H7 (cell line): ENCODE measurements around the gene RNF222. TPM values are rescaled to one million over a fixed set of nuclear protein-coding genes. Genes with fewer than 3 reads are reported as not detected.
"Not testable (repeated sequence)": the region's sequence is repeated elsewhere in the genome, so short reads cannot be mapped to it uniquely, and the experiment has no call there.

Experiments used
- DNase-seq: peaks from one replicate; pipeline ENCODE4 v3.0.0; 2012
- H3K27me3 ChIP-seq: 2 replicates; pipeline ENCODE4 v1.6.0; 2011; ENCODE audit warnings: mild to moderate bottlenecking, low read length; ENCODE audit not compliant: control insufficient read depth, insufficient read depth
- H3K36me3 ChIP-seq: replicated peaks from 2 replicates; pipeline ENCODE4 v1.5.1; 2011; ENCODE audit warnings: low read length; ENCODE audit not compliant: control insufficient read depth, insufficient read depth
- H3K4me3 ChIP-seq: 2 replicates; pipeline ENCODE4 v1.5.1; 2011; ENCODE audit warnings: low read depth, mild to moderate bottlenecking, control low read depth, low read length, moderate library complexity; ENCODE audit not compliant: insufficient read depth
- total RNA-seq: library from RNA; depleted of rRNA; stranded (reverse); fragments of >200 nt; shearing (Covaris generic); gene quantifications from 2 replicates; pipeline ENCODE4 v1.2.3, GENCODE V29; 2014; rRNA removed

The RNF222 gene
- total RNA-seq, 1 experiment from 2014 or later: not detected

DNA sequence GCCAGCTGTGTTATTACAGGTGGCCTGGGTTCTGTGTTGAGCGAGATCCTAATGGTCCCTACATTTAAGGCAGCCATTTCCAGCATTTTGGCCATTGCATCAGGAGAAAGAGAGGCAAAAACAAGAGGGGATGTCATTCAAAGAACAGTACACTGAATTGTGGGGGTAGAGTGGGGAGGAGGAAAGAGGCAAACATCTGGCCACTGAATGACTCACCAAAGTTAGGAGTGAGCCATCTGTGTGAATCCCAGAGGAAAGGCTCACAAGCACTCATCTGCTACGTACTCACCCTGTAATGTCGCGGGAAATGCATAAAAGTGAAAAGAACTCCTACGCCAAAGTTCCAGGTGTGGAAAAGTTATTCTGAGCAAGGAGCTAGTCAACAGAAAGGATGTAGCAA is 37.9 kb downstream of the RNF222 start:
- no peak for DNase-seq
- no peak overlapping the region for H3K4me3 ChIP-seq
- H3K36me3 ChIP-seq: no peaks in the 10 kb centered on the region
- no peaks in the 10 kb centered on the region for H3K27me3 ChIP-seq

DNA sequence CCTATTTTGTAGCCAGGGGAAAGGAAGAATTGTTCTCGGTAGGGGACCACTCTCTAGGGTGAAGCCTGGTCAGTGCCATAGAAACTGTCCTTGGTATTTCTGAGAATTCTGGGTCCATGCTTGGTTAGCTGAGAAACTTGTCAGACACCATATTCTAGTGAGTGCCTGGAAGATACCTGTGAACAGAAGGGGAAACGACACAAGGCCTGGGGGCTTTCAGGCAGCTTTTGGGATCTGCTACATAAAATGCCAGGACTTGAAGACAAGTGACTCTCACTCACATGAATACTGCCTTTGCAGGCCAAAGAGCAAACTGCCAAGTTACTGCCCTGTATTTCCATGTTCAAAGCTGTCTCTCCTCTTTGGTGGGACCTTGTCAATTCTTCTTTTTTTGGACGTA is 39.7 kb downstream of the RNF222 start:
- DNase-seq: no peak
- no peaks in the 10 kb centered on the region for H3K36me3 ChIP-seq
- H3K4me3 ChIP-seq: no peak overlapping the region
- no peaks in the 10 kb centered on the region for H3K27me3 ChIP-seq

DNA sequence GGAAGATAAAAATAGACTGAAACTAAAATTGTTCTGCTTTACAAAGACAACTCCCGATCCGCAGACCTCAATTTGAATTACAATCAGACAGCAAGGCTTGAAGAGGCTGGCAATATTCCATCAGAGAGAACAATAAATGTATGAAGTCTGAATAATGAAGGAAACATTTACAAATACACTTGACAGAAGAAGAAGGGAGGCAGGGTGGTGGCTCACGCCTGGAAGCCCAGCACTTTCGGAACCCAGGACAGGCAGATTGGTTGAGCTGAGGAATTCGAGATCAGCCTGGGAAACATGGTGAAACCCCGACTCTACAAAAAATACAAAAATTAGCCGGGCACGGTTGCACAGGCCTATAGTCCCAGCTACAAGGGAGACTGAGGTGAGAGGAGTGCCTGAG is 43.4 kb downstream of the RNF222 start:
- Histone ChIP-seq H3K36me3 (no peaks in the 10 kb centered on the region), H3K27me3 (no peaks in the 10 kb centered on the region), H3K4me3 (no peak overlapping the region)
- DNase-seq: no peak

DNA sequence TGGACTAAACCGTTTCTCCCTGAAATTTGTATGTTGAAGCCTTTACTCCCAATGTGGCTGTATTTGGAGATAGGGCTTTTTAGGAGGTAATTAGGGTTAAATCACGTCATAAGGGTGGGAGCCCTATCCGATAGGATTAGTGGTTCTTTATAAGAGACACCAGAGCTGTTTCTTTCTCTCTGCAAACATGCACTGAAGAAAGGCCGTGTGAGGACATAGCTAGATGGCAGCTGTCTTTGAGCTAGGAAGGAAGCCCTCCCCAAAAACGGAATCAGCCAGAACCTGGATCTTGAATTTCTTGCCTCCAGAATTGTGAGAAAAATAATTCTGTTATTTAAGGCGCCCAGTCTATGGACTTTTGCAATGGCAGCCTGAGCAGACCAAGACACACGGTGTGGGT is 43.9 kb downstream of the RNF222 start:
- no peak for DNase-seq
- no peaks in the 10 kb centered on the region for H3K36me3 ChIP-seq
- H3K4me3 ChIP-seq: no peak overlapping the region
- no peaks in the 10 kb centered on the region for H3K27me3 ChIP-seq

DNA sequence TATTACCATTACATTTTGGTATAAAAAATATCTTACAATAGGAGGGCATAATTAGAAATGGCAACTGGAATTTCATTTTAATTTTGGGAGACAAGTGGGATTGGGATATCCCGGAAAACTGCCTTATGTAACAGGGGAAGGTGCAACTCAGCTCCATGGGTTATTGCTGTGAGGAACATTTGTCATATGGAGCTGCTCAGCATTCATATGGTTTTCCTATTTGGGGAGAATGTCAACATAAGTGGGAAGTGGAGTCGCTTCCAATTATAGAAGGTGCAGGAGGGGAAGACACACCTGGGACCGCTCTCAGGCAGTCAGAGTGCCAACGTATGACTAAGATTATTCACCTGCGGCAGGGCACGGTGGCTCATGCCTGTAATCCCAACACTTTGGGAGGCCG is 47.3 kb downstream of the RNF222 start:
- no peak for DNase-seq
- H3K27me3 ChIP-seq: no peaks in the 10 kb centered on the region
- H3K4me3 ChIP-seq: no peak overlapping the region
- H3K36me3 ChIP-seq: no peaks in the 10 kb centered on the region

DNA sequence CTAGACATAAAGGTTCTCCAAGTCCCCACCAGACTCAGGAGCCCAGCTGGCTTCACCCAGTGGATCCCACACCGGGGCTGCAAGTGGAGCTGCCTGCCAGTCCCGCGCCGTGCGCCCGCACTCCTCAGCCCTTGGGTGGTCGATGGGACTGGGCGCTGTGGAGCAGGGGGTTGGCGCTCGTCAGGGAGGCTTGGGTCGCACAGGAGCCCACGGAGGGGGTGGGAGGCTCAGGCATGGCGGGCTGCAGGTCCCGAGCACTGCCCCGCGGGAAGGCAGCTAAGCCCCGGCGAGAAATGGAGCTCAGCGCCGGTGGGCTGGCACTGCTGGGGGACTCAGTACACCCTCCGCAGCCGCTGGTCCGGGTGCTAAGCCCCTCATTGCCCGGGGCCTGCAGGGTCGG is 50.6 kb downstream of the RNF222 start:
- H3K36me3 ChIP-seq, H3K27me3 ChIP-seq, H3K4me3 ChIP-seq, DNase-seq: not testable (repeated sequence)

DNA sequence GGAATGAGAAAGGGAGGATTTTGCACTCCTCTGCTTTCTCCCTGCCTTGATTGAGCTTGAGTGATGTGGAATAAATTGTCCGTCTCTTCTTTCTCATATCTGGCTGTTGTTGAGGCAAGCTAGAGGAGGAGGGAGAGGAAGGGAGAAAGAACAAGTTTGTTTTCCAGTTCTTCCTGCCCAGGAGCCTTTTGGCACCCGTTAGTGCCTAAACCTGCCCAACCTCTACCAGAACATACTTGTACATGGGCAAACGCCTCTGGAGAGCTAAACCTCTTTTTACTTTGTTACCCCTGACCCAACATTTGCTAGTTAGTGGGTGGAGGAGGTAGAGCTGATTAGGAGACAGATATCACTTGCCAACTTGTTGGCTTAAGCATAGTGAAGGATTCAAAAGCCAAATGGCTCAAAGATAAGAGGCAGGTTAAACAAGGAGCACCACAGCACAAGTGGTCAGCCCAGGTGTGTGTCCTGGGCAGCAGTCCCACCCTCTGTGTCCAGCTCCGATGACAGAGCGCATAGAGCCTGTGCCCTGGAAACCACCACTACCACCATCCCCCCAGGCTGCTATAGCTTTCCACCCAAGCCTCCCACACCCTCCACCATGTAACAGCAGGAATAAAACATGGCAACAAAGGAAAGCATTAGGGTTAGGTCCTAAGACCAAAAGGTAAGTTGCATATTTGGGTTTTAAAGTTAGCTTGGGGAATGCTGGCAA is 51.5 kb downstream of the RNF222 start:
- Histone ChIP-seq H3K4me3 (no peak overlapping the region), H3K27me3 (no peaks in the 10 kb centered on the region), H3K36me3 (no peaks in the 10 kb centered on the region)
- no peak for DNase-seq

DNA sequence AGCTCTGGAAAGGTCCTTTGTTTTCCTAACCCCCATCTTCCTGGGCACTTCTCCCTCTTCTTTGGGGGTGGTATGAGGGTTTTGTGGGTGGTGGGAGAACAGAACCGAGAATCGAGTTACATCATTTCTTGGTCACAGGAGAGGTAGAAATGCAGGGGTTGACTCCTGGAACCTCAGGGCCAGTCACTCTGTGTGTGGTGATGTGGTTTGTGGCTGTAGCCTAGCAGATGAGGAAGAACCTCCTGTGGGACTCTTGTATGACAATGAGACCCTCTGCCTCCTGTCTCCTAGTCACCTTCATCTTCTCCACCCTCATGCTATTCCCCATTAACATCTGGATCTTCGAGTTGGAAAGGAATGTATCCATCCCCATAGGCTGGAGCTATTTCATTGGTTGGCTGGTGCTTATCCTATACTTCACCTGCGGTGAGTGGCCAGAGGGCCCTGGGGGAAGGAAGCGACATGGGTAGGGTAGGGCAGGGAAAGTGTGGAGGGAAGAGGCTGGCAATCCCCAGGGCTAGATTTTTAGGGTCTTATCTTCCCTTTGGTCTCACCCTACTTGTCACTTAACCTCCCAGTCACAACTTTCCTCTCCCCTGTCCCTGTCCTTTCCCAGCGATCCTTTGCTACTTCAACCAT is 52.5 kb downstream of the RNF222 start:
- no peak for DNase-seq
- no peaks in the 10 kb centered on the region for H3K36me3 ChIP-seq
- H3K4me3 ChIP-seq: no peak overlapping the region
- H3K27me3 ChIP-seq: no peaks in the 10 kb centered on the region

DNA sequence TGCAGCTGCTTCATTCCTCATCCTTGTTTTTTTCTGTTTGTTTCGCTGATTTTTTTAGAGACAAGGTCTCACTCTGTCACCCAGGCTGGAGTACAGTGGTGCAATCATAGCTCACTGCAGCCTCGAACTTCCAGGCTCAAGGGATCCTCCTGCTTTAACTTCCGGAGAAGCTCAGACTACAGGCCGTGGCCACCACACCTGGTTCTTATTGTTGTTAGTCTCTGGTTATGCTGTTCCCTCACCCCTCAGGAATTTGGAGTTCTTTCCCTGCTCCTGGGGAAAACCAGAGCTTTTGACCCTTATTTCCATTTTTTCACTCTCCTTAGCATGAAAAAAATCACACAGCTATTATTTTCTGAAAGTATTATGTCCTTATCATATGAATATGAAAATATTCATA is 56.2 kb downstream of the RNF222 start:
- no peak overlapping the region for H3K4me3 ChIP-seq
- no peaks in the 10 kb centered on the region for H3K27me3 ChIP-seq
- no peaks in the 10 kb centered on the region for H3K36me3 ChIP-seq
- DNase-seq: peak; percentile 58

Other genes starting within 250 kb of the RNF222 start
- 19.2 and 32.4 TPM in 2 replicates for gene PER1, start 245.4 kb downstream of the RNF222 start, total RNA-seq
- 7.3 and 10.5 TPM in 2 replicates for gene VAMP2, start 234.9 kb downstream of the RNF222 start, total RNA-seq
- gene TMEM107, start 221.4 kb downstream of the RNF222 start, total RNA-seq: 27.7 and 40.7 TPM in 2 replicates
- 9.9 and 10.7 TPM in 2 replicates for gene BORCS6, start 207.6 kb downstream of the RNF222 start, total RNA-seq
- 209 and 254 TPM in 2 replicates for gene AURKB, start 187.3 kb downstream of the RNF222 start, total RNA-seq
- 14.1 and 14.3 TPM in 2 replicates for gene CTC1, start 149.8 kb downstream of the RNF222 start, total RNA-seq
- gene PFAS, start 148.5 kb downstream of the RNF222 start, total RNA-seq: 101 and 122 TPM in 2 replicates
- 12.7 TPM in 2 replicates for gene RANGRF, start 109.2 kb downstream of the RNF222 start, total RNA-seq
- gene SLC25A35, start 102.4 kb downstream of the RNF222 start, total RNA-seq: 2.3 and 5.6 TPM in 2 replicates
- 1.00 and 1.6 TPM in 2 replicates for gene ARHGEF15, start 87.6 kb downstream of the RNF222 start, total RNA-seq
- gene ODF4, start 58.0 kb downstream of the RNF222 start, total RNA-seq: not detected in 2 replicates
- 1,833 and 2,305 TPM in 2 replicates for gene RPL26, start 14.6 kb downstream of the RNF222 start, total RNA-seq
- 18.6 and 32.8 TPM in 2 replicates for gene NDEL1, start 38.1 kb upstream of the RNF222 start, total RNA-seq
- gene MYH10, start 232.9 kb upstream of the RNF222 start, total RNA-seq: 84.4 and 103 TPM in 2 replicates